ENCODE data around the gene ZNF786.

Gene ZNF786, protein sequence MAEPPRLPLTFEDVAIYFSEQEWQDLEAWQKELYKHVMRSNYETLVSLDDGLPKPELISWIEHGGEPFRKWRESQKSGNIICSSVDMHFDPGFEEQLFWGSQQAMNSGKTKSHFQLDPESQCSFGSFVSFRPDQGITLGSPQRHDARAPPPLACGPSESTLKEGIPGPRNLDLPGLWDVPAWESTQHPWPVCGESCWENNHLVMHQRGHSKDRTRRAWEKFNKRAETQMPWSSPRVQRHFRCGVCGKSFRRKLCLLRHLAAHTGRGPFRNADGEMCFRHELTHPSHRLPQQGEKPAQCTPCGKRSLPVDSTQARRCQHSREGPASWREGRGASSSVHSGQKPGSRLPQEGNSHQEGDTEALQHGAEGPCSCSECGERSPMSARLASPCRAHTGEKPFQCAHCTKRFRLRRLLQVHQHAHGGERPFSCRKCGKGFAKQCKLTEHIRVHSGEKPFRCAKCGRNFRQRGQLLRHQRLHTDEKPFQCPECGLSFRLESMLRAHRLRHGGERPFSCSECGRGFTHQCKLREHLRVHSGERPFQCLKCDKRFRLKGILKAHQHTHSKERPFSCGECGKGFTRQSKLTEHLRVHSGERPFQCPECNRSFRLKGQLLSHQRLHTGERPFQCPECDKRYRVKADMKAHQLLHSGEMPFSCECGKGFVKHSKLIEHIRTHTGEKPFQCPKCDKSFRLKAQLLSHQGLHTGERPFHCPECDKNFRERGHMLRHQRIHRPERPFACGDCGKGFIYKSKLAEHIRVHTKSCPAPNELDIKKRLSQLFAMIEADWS
- total RNA-seq = 6.2 to 9.5 (median 8.1) reads per million in 3 donors

DNA sequence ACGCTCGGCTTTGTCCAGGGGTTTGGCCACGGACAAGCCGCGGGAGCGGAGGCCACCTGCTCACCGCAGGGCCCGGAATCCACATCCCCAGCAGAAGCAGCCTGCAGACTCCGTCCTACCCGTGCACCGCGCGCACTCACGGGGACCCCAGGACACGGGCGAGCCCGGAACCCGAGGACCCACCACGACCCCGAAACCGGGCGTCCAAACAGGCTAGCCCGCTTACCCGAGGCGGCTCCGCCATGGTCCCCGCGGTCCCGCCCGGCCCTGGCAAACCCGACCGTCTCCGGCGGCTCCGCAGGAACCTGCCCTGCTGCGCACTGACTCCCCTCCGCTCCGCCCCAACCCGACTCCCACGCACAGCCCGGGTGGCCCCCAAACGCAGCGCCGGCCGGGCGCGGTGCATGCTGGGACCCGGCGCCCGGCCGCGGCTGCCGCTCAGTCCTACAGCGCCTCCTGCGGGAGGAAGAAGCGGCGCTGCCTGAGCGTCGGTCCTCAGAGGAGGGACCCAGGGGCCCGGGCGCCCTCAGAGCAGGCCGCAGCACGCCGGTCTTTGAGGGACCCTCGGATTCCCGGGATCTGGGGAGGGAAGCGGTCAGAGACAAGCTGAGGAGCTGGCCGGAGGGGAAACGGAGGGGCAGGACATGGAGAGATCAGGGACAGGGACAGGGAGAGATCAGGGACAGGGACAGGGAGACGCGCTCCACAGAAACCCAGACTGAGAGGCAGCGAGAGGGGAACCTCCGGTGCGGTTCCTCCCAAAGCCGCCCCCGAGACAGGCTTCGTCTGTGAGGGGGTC is at the start of gene ZNF786:
Gene ZNF786 (minus strand): TSS at position 322 of the 799 bp plus-strand sequence. CDS start 78 bp downstream, at position 244.
- Histone ChIP-seq H3K4me1 (ENCODE audit: control insufficient read depth, insufficient read depth, low read length, poor library complexity, severe bottlenecking) (no peaks in the 10 kb centered on the region), H3K9me3 (ENCODE audit: control insufficient read depth, low read length) (no peaks in the 10 kb centered on the region), H3K27me3 (replicated peaks; ENCODE audit: control insufficient read depth, insufficient read depth, low read length, poor library complexity, severe bottlenecking) (no peaks in the 10 kb centered on the region), H3K36me3 (ENCODE audit: control insufficient read depth, insufficient read depth, low read length) (no peaks in the 10 kb centered on the region), H3K27ac (ENCODE audit: insufficient read depth, low read length, poor library complexity, severe bottlenecking) (peak within 1 kb of the TSS; percentile 86), H3K4me3 (ENCODE audit: insufficient read depth, low read depth, low read length, poor library complexity, severe bottlenecking) (peak within 1 kb of the TSS; percentile 76)
- DNase-seq = peak; percentile 82 to 84 (median 82)

DNA sequence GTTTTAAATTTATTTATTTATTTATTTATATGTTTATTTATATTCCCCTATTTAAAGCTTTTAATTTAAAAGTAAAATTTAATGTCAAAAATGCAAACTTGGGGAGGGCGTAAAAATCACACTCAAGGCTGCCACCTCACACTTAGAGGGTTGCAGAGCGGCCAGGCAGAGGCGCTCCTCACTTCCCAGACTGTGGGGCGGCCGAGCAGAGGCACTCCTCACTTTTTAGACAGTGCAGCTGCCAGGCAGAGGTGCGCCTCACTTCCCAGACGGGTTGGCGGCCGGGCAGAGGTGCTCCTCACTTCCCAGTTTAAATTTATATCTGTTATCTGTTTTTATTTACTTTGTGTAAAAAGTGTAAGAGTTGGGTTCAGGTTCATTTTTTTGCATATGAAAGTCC is 45.6 kb upstream of the ZNF786 start:
- H3K27me3 ChIP-seq (replicated peaks; ENCODE audit: control insufficient read depth, insufficient read depth, low read length, poor library complexity, severe bottlenecking) = no peaks in the 10 kb centered on the region
- no peaks in the 10 kb centered on the region for H3K4me1 ChIP-seq (ENCODE audit: control insufficient read depth, insufficient read depth, low read length, poor library complexity, severe bottlenecking)
- peaks cover 2% of the 10 kb centered on the region for H3K36me3 ChIP-seq (ENCODE audit: control insufficient read depth, insufficient read depth, low read length)

DNA sequence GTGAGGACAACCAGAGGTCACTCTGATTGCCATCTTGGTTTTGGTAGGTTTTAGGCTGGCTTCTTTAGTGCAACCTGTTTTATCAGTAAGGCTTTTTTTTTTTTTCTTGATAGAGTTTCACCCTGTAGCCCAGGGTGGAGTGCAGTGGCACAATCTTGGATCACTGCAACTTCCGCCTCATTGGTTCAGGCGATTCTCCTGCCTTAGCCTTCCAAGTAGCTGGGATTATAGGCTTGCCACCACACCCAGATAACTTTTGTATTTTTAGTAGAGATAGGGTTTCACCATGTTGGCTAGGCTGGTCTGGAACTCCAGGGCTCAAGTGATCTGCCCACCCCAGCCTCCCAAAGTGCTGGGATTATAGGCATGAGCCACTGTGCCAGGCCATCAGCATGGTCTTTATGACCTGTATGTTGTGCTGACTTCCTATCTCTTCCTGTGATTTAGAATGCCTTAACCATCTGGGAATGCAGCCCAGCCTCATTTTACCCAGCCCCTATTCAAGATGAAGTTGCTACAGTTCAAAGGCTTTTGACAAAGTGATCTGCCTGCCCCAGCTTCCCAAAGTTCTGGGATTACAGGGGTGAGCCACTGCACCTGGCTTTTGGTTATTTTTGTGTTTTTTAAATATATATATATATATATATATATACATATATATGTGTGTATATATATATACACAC is 42.7 kb upstream of the ZNF786 start:
- peaks cover 7% of the 10 kb centered on the region for H3K9me3 ChIP-seq (ENCODE audit: control insufficient read depth, low read length)
- no peak overlapping the region for H3K4me3 ChIP-seq (ENCODE audit: insufficient read depth, low read depth, low read length, poor library complexity, severe bottlenecking)
- no peaks in the 10 kb centered on the region for H3K4me1 ChIP-seq (ENCODE audit: control insufficient read depth, insufficient read depth, low read length, poor library complexity, severe bottlenecking)
- no peak overlapping the region for H3K27ac ChIP-seq (ENCODE audit: insufficient read depth, low read length, poor library complexity, severe bottlenecking)
- no peaks in the 10 kb centered on the region for H3K27me3 ChIP-seq (replicated peaks; ENCODE audit: control insufficient read depth, insufficient read depth, low read length, poor library complexity, severe bottlenecking)
- peaks cover 9% of the 10 kb centered on the region for H3K36me3 ChIP-seq (ENCODE audit: control insufficient read depth, insufficient read depth, low read length)
- no peak for DNase-seq

More for the DNA sequence above, 45.6 kb upstream of the ZNF786 start:
- H3K4me3 ChIP-seq (ENCODE audit: insufficient read depth, low read depth, low read length, poor library complexity, severe bottlenecking) = no peak overlapping the region
- no peak overlapping the region for H3K27ac ChIP-seq (ENCODE audit: insufficient read depth, low read length, poor library complexity, severe bottlenecking)
- no peaks in the 10 kb centered on the region for H3K9me3 ChIP-seq (ENCODE audit: control insufficient read depth, low read length)
- no peak for DNase-seq

DNA sequence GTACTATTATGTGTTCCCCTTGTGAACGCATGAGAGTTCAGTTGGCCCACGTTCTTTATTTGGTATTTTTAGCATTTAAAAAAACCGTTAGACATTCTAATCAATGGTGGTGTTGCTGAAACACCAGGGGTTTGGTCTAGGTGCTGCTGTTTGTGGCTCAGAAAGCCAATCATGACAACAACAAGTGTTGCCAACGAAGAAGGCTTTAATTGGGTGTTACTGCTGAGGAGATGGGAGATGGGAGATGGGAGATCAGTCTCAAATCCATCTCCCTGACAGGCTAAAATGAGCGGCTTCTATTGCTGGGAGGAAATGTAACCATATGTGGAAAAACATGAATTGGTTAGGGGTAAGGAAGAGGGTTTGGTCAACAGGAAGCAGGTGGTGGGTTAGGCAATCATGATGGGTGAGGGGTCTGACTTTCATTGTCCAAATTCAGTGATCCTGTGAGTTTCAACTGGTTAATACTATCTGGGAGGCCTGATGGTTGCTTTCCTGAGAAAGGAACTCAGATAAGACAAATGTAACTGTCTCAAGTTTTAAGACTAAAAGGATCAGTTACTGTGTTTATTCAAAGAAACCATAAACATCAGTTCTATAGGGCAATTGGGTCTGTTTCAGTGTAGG is 40.2 kb upstream of the ZNF786 start:
- Histone ChIP-seq H3K36me3 (ENCODE audit: control insufficient read depth, insufficient read depth, low read length) (peaks cover 9% of the 10 kb centered on the region), H3K4me3 (ENCODE audit: insufficient read depth, low read depth, low read length, poor library complexity, severe bottlenecking) (no peak overlapping the region), H3K4me1 (ENCODE audit: control insufficient read depth, insufficient read depth, low read length, poor library complexity, severe bottlenecking) (peaks cover 3% of the 10 kb centered on the region), H3K9me3 (ENCODE audit: control insufficient read depth, low read length) (peaks cover 7% of the 10 kb centered on the region), H3K27me3 (replicated peaks; ENCODE audit: control insufficient read depth, insufficient read depth, low read length, poor library complexity, severe bottlenecking) (no peaks in the 10 kb centered on the region), H3K27ac (ENCODE audit: insufficient read depth, low read length, poor library complexity, severe bottlenecking) (no peak overlapping the region)
- DNase-seq = no peak

DNA sequence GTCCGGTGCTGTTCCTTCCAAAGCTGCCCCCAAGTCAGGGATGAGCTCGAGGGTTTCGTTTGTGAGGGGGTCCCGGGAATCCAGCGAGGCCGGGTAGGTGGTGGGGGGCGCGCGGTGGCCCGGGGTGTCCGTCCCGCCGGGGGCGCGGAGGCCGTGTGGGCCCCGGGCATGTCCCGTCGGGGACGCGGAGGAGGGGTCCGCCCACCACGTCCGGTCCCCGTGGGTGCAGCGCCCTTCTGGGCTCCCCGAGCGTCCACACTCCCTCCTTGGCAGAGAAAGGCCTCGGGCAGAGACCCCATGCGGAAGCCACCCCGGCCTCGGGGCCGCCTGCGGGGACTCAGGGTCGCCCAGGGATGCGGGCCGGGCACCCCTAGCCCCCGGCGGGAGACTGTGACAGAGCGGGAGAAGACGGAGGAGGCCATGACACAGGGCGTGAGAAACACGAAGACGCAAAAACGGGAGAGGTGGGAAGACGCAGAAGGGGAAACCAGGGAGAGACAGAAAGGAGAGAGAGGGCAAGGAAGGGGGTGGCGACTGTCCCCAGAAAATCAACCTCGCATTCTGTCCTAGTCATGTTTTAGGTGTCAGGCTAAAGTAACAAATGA is 36.2 kb upstream of the ZNF786 start:
- Histone ChIP-seq H3K27me3 (replicated peaks; ENCODE audit: control insufficient read depth, insufficient read depth, low read length, poor library complexity, severe bottlenecking) (no peaks in the 10 kb centered on the region), H3K36me3 (ENCODE audit: control insufficient read depth, insufficient read depth, low read length) (peaks cover 9% of the 10 kb centered on the region), H3K4me1 (ENCODE audit: control insufficient read depth, insufficient read depth, low read length, poor library complexity, severe bottlenecking) (peaks cover 10% of the 10 kb centered on the region), H3K4me3 (ENCODE audit: insufficient read depth, low read depth, low read length, poor library complexity, severe bottlenecking) (peak overlapping the region; percentile 87), H3K27ac (ENCODE audit: insufficient read depth, low read length, poor library complexity, severe bottlenecking) (peak overlapping the region; percentile 90), H3K9me3 (ENCODE audit: control insufficient read depth, low read length) (peaks cover 7% of the 10 kb centered on the region)
- DNase-seq = peak in 2 of 3 donors; percentile 27 to 37

DNA sequence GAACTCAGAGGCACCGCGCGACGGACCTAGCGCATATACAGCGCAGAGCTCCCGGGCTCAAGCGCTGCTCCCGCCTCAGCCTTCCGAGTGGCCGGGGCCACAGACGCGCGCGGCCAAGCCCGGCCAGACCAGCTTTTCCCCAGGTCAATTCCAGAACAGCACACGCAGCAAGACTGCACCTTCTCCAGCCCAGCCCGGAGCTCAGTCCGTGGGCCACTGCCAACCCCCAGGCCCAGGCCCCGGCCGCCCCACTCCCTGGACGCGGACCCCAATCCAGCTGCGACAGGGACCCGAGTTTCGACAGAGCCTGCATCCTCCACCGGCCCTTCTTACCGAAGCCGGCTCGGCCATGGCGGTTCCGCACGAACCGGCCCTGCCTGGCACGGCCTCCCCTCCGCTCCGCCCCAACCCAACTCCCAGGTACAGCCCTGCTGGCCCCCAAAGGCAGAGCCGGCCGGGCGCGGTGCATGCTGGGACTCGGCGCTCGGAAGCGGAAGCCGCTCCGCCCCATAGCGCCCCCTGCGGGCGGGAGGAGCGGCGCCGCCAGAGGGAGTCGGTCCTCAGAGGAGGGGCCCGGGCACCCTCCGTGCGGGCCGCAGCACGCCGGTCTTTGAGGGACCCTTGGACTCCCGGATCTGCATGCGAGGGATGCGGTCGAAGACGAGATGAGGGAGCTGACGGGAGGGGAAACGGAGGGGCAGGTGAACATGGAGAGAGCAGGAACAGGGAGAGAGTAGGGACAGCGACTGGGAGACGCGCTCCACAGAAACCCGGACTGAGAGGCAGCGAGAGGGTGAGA is 35.5 kb upstream of the ZNF786 start, which contains the start of gene ZNF425:
Gene ZNF425 (minus strand): TSS at position 462 of the 799 bp plus-strand sequence. CDS start 111 bp downstream, at position 351.
- H3K9me3 ChIP-seq (ENCODE audit: control insufficient read depth, low read length) = peaks cover 7% of the 10 kb centered on the region
- peaks cover 6% of the 10 kb centered on the region for H3K36me3 ChIP-seq (ENCODE audit: control insufficient read depth, insufficient read depth, low read length)
- H3K27me3 ChIP-seq (replicated peaks; ENCODE audit: control insufficient read depth, insufficient read depth, low read length, poor library complexity, severe bottlenecking) = no peaks in the 10 kb centered on the region
- H3K4me3 ChIP-seq (ENCODE audit: insufficient read depth, low read depth, low read length, poor library complexity, severe bottlenecking) = peak within 1 kb of the TSS; percentile 87
- peak; percentile 85 to 88 (median 86) for DNase-seq
- peak within 1 kb of the TSS; percentile 90 for H3K27ac ChIP-seq (ENCODE audit: insufficient read depth, low read length, poor library complexity, severe bottlenecking)
- H3K4me1 ChIP-seq (ENCODE audit: control insufficient read depth, insufficient read depth, low read length, poor library complexity, severe bottlenecking) = peaks cover 10% of the 10 kb centered on the region

DNA sequence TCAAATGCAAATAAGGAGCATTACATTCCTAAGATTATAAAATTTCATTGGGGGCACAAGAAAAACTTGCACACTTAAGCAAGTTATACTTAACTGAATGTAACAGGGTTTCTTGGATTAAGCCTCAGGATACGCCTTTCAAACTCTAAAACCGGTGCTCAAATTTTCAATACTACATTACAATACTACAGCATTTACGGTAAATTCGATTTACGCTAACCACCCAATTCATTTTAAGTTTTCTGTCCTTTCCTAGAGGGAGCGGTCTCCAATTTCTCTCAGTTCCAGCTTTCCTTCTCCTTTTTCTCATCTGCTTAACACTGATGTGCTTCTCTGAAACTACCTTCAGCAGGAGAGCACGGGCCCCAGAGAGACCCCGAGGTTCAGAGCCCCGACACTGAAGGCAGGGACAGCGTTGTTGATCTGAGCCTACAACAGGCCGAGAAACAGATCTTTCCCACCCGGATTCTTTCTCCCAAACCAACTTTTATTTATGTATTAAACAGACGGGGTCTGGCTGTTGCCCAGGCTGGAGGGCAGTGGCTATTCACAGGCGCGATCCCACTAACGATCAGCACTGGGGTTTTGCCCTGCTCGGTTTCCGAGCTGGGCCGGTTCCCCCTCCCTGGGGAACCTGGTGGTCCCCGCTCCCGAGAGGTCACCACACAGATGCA is 34.8 kb upstream of the ZNF786 start:
- no peak for DNase-seq

DNA sequence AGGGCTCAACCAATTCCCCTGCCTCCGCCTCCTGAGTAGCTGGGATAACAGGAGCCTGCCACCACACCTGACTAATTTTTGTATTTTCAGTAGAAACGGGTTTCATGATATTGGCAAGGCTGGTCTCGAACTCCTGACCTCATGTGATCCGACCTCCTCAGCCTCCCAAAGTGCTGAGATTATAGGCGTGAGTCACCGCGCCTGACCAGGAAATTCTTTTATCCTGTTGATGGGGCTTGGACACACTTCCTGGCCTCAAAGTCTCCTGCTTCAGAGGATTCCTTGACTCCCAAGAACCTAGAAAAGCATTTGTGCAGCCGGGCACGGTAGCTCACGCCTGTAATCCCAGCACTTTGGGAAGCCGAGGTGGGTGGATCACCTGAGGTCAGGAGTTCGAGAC is 19.5 kb upstream of the ZNF786 start:
- no peak for DNase-seq
- no peak overlapping the region for H3K4me3 ChIP-seq (ENCODE audit: insufficient read depth, low read depth, low read length, poor library complexity, severe bottlenecking)
- no peaks in the 10 kb centered on the region for H3K9me3 ChIP-seq (ENCODE audit: control insufficient read depth, low read length)
- H3K4me1 ChIP-seq (ENCODE audit: control insufficient read depth, insufficient read depth, low read length, poor library complexity, severe bottlenecking) = no peaks in the 10 kb centered on the region
- H3K27ac ChIP-seq (ENCODE audit: insufficient read depth, low read length, poor library complexity, severe bottlenecking) = no peak overlapping the region
- H3K27me3 ChIP-seq (replicated peaks; ENCODE audit: control insufficient read depth, insufficient read depth, low read length, poor library complexity, severe bottlenecking) = no peaks in the 10 kb centered on the region
- no peaks in the 10 kb centered on the region for H3K36me3 ChIP-seq (ENCODE audit: control insufficient read depth, insufficient read depth, low read length)

More for the DNA sequence above, 34.8 kb upstream of the ZNF786 start:
- peaks cover under 1% of the 10 kb centered on the region for H3K9me3 ChIP-seq (ENCODE audit: control insufficient read depth, low read length)
- no peaks in the 10 kb centered on the region for H3K27me3 ChIP-seq (replicated peaks; ENCODE audit: control insufficient read depth, insufficient read depth, low read length, poor library complexity, severe bottlenecking)
- H3K4me1 ChIP-seq (ENCODE audit: control insufficient read depth, insufficient read depth, low read length, poor library complexity, severe bottlenecking) = peaks cover 10% of the 10 kb centered on the region
- peak overlapping the region; percentile 87 for H3K4me3 ChIP-seq (ENCODE audit: insufficient read depth, low read depth, low read length, poor library complexity, severe bottlenecking)
- peak overlapping the region; percentile 90 for H3K27ac ChIP-seq (ENCODE audit: insufficient read depth, low read length, poor library complexity, severe bottlenecking)
- H3K36me3 ChIP-seq (ENCODE audit: control insufficient read depth, insufficient read depth, low read length) = no peaks in the 10 kb centered on the region
